ENCODE data around the gene MED9.
A peak's percentile ranks its signal among the peaks of the same experiment; 100 is the strongest.

Gene MED9

GRCh38 chr17:17537311-17538099 lies 60.7 kb downstream of the MED9 start:
- Histone ChIP-seq H3K4me1 (peaks cover 11% of the 10 kb centered on the region), H3K27me3 (no peaks in the 10 kb centered on the region), H3K9me3 (no peaks in the 10 kb centered on the region), H3K4me3 (ENCODE audit: low read depth, low read length) (no peak overlapping the region), H3K36me3 (no peaks in the 10 kb centered on the region)
- TF ChIP-seq CTCF (IDR thresholded peaks at IDR 0.05; ENCODE audit: low read depth, low read length) = no peak
- DNase-seq = peak; percentile 31

DNA sequence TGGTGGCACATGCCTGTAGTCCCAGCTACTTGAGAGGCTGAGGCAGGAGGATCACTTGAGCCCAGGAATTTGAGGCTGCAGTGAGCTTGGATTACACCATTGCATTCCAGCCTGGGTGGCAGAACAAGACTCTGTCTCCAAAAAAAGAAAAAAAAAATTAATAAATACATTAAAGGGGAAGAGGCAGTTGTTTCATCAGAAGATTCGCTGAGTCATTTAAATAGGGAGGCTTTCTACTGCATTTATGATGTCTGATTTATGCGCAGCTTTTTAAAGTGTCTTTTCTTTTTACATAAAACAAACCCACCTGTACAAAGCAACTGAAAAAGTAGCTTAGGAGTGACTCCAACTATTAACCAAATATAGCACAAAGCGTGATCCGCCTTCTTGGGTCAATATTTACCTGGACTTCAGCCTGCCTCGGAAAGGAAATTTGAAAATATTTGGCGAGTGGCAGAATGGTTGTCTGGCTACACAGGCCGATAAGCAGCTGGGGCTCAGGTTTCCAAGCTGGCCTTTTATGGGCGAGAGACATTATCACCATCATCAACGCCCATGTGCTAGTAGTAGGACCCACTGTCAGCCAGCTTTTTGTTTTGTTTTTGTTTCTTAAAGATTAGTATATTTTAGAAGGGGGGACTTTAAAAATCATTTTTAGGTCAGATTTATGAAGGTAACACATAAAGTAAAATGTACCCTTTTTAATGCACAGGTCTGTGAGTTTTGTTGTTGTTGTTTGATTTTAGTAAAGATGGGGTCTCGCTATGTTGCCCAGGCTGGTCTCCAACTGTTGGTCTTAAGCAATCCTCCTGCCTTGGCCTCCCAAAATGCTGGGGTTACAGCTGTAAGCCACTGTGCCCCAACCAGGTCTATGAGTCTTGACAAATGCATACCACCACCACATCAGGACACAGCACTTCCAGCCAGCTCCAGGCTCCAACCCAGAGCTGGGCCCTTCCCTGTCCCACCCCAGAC lies 61.9 kb downstream of the MED9 start:
- H3K36me3 ChIP-seq = no peaks in the 10 kb centered on the region
- no peak for DNase-seq
- H3K9me3 ChIP-seq = no peaks in the 10 kb centered on the region
- no peak for TF ChIP-seq CTCF (IDR thresholded peaks at IDR 0.05; ENCODE audit: low read depth, low read length)
- no peaks in the 10 kb centered on the region for H3K27me3 ChIP-seq
- H3K4me1 ChIP-seq = peaks cover 11% of the 10 kb centered on the region
- H3K4me3 ChIP-seq (ENCODE audit: low read depth, low read length) = no peak overlapping the region

GRCh38 chr17:17539591-17539990 lies 62.8 kb downstream of the MED9 start:
- Histone ChIP-seq H3K9me3 (no peaks in the 10 kb centered on the region), H3K27me3 (no peaks in the 10 kb centered on the region), H3K36me3 (no peaks in the 10 kb centered on the region), H3K4me1 (peaks cover 11% of the 10 kb centered on the region), H3K4me3 (ENCODE audit: low read depth, low read length) (no peak overlapping the region)
- DNase-seq = no peak
- TF ChIP-seq CTCF (IDR thresholded peaks at IDR 0.05; ENCODE audit: low read depth, low read length) = no peak

- no peak for TF ChIP-seq CTCF (IDR thresholded peaks at IDR 0.05; ENCODE audit: low read depth, low read length)
- Histone ChIP-seq H3K4me3 (ENCODE audit: low read depth, low read length) (no peak overlapping the region), H3K9me3 (no peaks in the 10 kb centered on the region), H3K36me3 (no peaks in the 10 kb centered on the region), H3K4me1 (peaks cover 11% of the 10 kb centered on the region), H3K27me3 (no peaks in the 10 kb centered on the region)
- DNase-seq = peak; percentile 49
These were observed 63.6 kb downstream of the MED9 start for GRCh38 chr17:17540278-17540906.

DNA sequence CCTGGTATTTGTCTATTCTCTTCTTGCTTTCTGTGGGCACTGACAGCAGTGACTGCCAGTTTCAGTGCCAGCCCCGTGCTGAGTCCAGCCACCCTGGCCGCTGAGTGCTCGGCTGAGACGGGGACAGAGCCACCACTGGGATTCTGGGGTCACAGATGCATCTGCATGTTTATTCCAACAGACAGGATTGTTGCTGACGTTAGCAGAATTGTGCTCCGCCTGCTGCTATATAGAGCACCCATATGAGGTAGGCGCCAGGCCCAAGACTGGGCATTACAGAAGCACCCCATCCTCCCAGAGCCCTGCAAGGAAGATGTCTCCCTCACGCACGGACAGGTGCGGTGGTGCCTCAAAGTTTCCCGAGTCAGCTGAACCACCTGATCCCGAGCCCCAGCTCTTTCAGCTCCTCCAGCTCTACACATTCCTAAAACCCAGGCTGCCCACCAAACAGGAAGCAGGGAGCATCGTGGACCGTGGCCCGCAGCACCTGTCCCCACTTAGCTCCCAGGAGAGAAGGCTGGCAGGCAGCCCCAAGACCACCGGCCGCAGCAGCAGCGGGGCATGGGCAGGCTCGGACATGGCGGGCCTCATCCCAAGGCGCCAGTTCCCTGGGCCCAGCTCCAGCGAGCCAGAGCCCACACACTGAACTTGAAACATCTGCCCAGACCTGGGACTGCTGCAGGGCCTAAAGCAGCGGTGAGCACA lies 64.3 kb downstream of the MED9 start:
- no peaks in the 10 kb centered on the region for H3K27me3 ChIP-seq
- H3K4me3 ChIP-seq (ENCODE audit: low read depth, low read length) = no peak overlapping the region
- H3K9me3 ChIP-seq = no peaks in the 10 kb centered on the region
- DNase-seq = peak; percentile 27
- H3K4me1 ChIP-seq = peaks cover 14% of the 10 kb centered on the region
- H3K36me3 ChIP-seq = no peaks in the 10 kb centered on the region
- TF ChIP-seq CTCF (IDR thresholded peaks at IDR 0.05; ENCODE audit: low read depth, low read length) = no peak
